Measurements from ENCODE around the gene GDI1.
A peak's percentile ranks its signal among the peaks of the same experiment; 100 is the strongest.

GDI1 gene

DNA sequence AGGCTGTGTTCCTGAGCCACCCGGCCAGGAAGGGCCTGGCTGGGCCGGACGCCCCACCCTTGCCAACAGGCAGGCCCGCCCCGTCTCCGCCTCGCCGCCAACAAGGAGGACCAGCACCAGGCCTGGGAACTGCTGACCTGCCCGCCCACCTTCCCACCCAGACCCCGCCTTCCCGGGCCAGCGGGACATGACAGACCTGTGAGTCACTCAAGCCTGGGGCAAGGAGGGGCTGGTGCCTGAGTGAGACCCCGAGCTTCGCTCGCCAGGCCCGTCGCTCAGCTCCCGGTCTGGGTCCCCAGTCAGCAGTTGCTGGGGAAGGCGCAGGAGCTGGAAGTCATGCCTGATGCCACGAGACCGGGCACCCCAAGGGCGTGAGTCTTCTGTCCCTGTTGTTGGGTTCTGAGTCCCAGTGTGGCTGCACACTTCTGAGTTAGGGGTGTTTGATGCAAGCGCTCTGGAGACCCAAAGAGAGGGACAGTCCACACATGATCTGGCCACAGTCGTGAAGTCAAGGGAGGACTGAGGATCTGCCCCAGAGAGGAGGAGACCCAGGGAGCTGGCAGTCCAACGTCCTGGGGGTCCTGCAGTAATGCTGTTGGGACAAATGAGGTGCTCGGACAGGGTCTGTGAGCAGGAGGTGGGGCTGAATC is 27.6 kb upstream of the GDI1 start, which contains the start of gene DNASE1L1:
Gene DNASE1L1 (minus strand): TSS at position 33 of the 650 bp plus-strand sequence. CDS start 3,686 bp downstream, outside the sequence.
- DNase-seq = no peak

GRCh38 chrX:154411981-154412340 is 25.0 kb upstream of the GDI1 start:
- DNase-seq = peak; percentile 71

DNA sequence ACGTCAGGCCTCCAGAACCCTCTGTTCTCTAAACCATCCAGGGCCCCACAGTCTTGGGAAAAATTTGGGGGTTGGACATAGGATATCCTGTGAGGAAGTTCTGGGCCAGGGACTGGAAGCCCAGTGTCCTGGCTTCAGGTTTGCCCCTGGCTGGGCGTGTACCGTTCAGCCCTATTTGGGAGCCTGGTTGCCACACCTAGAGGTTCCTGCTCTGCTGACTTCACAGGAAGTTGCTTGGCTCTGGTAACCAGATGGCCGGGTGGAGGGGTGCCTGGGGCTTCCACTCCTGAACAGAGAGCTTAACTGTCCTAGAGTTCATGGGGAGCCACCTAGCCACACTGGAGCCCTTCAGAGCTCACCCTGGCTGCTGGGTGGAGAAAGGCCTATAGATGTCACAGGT is 24.5 kb upstream of the GDI1 start:
- DNase-seq = no peak

- no peak for DNase-seq
Measured at GRCh38 chrX:154413142-154413541, 23.8 kb upstream of the GDI1 start.

DNA sequence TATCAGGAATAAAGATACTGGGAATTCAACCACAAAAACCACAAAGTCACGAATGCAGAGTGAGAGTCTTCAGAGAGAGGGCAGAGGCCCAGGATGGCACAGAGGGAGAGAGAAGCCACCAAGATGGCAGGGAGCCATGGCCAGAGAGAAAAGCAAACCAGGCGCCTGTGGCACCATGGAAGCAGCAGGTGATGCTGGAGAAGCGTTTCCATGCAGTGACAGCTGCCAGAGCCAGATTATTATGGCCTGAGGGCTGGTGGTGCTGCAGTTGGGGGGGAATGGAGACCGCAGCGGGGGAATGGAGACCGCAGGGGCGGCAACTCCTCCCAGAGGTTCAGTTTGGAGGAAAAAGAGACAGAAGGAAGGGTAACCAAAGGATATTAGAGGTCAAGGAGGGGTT is 19.8 kb upstream of the GDI1 start:
- peak; percentile 75 for DNase-seq

DNA sequence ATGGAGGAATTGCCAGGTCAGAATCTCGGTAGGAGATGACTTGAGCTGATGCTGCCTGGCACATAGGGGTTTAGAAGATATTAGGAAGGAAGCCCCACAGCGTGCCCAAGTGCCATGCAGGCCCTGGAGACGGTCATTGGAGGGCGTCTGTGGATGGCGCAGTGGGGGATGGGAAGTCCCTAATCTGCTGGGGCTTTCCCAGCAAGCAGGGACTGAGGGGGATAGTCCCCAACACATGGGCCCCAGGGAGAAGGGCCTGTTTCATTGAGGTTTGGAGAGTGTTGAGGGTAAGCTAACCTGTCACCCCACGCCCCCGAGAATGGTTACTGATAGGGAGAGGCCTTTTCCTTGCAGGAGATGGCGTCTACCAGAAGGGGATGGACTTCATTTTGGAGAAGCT is 17.8 kb upstream of the GDI1 start:
- DNase-seq = no peak

- DNase-seq = no peak
Measured at GRCh38 chrX:154419688-154420401, 17.1 kb upstream of the GDI1 start.

- DNase-seq = no peak
Measured at GRCh38 chrX:154420402-154420756, 16.6 kb upstream of the GDI1 start.

- DNase-seq = no peak
Measured at GRCh38 chrX:154426916-154427770, 9.8 kb upstream of the GDI1 start.

DNA sequence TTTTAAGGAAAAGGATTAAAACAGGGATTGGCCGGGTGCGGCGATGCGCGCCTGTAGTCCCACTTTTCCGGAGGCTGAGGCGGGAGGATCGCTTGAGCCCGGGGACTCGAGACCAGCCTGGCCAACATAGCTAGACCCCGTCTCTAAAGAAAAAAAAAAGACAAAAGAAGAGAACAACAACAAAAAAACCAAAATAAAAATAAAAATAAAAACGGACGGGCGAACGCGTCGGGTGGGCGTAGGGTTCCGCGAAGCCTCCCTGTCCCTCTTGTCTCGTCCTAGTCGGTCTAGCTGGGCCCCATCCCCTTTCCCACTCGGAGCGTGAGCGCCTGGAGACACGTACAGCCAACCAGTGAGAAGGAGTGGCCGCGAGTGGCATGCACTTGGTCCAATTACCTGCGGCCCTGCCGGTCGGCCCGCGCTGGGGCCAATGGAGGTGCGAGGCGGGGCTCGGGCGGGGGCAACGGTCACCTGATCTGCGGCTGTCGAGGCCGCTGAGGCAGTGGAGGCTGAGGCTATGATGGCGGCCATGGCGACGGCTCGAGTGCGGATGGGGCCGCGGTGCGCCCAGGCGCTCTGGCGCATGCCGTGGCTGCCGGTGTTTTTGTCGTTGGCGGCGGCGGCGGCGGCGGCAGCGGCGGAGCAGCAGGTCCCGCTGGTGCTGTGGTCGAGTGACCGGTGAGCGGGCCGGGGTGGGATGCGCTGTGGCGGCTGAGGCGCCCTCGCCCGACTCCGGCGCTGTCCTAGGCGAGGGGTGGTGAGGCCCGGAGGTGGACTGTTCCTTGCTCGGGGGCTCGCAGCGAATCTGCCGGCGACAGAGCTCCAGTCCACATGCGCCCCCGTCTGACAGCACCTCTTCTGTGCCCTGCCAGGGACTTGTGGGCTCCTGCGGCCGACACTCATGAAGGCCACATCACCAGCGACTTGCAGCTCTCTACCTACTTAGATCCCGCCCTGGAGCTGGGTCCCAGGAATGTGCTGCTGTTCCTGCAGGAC is 8.5 kb upstream of the GDI1 start, which contains the start of gene ATP6AP1:
Gene ATP6AP1 (plus strand): TSS at position 502 of the 996 bp plus-strand sequence. CDS start 16 bp downstream, at position 518.
- peak; percentile 95 for DNase-seq

DNA sequence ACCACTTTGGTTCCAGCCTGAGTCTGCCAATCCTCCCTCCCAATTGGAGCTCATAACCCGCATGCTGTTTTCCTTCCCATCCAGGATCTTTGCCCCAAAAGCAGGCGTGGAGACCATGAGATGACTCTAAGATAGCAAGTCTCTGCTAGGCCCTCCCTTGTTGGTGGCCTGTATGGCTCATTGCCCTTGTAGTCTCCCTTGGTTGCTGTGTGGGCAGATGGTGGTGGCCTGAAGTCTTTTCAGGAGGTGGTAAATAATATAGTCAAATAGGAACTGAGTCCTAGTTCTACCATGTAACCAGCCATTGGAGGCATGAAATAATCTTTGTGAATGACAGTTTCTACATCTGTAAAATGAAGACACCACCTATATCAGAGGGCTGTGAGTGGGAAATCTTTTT is 7.2 kb upstream of the GDI1 start:
- DNase-seq = no peak

DNA sequence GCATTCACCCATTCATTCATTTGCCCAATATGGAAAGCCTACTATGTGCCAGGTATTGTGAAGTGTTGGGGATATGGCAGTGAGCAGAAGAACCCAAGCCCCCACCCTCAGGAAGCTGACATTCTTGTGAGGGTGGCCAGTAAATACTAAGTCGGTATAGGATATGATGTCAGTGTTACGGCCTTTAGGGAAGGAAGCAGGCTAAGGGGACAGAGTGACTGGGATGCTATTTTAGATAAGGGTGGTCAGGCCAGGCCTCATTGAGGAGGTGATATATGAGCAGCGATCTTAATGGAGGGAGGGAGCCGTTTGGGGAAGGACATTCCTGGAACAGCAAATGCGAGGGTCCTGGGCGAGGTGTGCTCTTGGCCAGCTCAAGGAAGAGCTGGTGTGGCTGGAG is 6.5 kb upstream of the GDI1 start:
- DNase-seq = no peak

GRCh38 chrX:154430916-154431315 is 6.0 kb upstream of the GDI1 start:
- DNase-seq = no peak

DNA sequence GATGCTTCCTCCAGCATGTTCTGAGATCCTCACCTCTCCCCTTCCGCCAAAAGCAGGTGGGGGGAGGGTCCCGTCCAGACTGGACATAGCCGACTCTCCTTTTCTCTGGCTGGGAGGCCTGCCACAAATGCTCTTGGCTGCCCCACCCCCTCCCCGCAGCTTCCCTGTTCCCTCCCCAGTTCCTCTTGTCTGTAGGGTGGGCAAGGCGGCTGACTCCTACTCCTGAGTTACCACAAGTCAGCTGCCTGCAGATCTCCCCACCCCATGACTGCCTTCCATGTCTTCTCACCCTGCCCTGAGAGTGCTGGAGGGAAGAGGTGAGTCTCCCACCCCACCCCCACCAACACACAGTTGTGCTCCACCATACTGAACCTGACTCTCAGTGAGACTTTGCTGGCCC is 5.6 kb upstream of the GDI1 start:
- DNase-seq = no peak

GRCh38 chrX:154432210-154432609 is 4.7 kb upstream of the GDI1 start:
- DNase-seq = no peak

DNA sequence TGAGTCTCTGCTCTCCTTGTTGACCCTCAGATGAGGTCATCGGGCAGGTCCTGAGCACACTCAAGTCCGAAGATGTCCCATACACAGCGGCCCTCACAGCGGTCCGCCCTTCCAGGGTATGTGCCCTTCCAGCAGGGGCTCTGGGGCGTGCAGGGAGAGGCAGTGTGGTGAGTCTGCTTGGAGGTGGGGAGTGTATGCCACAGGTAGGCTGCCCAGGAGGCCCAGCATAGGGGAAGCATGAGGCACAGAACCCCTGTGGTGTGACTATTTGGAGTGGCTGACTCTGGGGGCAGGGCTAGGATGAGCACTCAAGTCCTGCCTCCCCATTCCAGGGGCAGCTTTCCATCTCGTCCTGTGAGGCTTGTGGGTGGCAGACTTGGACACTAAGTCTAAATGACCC is 3.3 kb upstream of the GDI1 start:
- no peak for DNase-seq

DNA sequence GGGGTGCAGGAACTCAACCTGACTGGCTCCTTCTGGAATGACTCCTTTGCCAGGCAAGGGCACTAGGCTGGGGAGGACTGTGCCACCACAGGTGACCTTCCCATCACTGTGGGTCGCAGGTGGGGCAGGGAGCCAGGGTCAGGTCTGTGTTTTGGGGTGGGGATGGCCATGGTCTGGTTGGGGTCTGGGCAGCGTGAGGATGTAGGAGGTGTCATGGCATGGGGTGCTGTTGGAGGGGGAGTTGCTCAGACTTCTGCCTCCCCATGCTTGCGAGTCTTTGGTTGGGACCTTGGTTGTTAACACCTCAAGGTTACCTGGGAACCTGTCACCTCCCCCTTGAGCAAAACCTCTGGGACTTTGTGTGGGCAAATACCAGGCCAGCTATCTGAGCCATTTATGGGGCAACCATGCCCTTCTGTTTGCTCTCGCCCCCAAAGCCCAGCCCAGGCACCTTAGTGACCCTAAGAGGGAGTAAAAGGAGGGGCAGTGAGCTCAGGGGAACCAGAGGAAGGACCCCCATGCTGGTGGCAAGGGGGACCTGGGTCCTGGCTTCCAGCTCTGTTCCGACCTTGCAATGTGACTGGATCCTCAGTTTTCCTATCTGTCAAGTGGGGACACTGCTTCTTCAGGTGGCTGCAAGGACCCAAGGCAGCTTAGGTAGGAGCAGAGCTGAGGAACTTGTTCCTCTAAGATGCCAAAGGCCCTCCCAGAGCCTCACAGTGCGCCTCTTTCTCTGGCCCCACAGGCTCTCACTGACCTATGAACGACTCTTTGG is 2.4 kb upstream of the GDI1 start:
- no peak for DNase-seq

GRCh38 chrX:154435171-154435733 is 1.7 kb upstream of the GDI1 start:
- DNase-seq = no peak

- DNase-seq = peak; percentile 65
Measured at GRCh38 chrX:154436374-154436982, 476 bp upstream of the GDI1 start.

GRCh38 chrX:154437971-154438893 is 1.3 kb downstream of the GDI1 start:
- no peak for DNase-seq
